Sigmoid colon (tissue), 7 donors: ENCODE measurements around the gene CNTROB. TPM values are rescaled to one million over a fixed set of nuclear protein-coding genes. Genes with fewer than 3 reads are reported as not detected.

Experiments
- DNase-seq: peaks from one replicate; pipeline ENCODE4 v3.0.0-alpha.2; 2019
- H3K27ac ChIP-seq, 4 donors: fragments of 200-600 bp; sonication (generic); one replicate each; pipeline ENCODE4 v1.5.1; 2016 to 2019; ENCODE audit warnings: mild to moderate bottlenecking in 1 of 4
- H3K27me3 ChIP-seq, 3 donors: fragments of 200-600 bp; sonication (generic); one replicate each; pipeline ENCODE4 v1.5.1; 2019; ENCODE audit warnings: mild to moderate bottlenecking in 1 of 3
- H3K36me3 ChIP-seq, 4 donors: fragments of 200-600 bp; sonication (generic); one replicate each; pipeline ENCODE4 v1.5.1; 2016 to 2019
- H3K4me1 ChIP-seq, 4 donors: fragments of 200-600 bp; sonication (generic); one replicate each; pipeline ENCODE4 v1.5.1; 2017 to 2019
- H3K4me3 ChIP-seq, 4 donors: fragments of 200-600 bp; sonication (generic); one replicate each; pipeline ENCODE4 v1.5.1; 2017 to 2019; ENCODE audit warnings: mild to moderate bottlenecking in 2 of 4, moderate library complexity in 1 of 4
- H3K9me3 ChIP-seq, 4 donors: fragments of 200-600 bp in 3 of 4; sonication (generic) in 3 of 4; one replicate each; pipeline versions ENCODE4 v1.5.1 to v1.6.1; 2013 to 2019
- EP300 ChIP-seq, 4 donors: sonication (generic); formaldehyde crosslinking; IDR thresholded peaks; one replicate each; pipeline ENCODE4 v1.6.1; 2017; ENCODE audit warnings: antibody characterized with exemption in 4 of 4
- POLR2A ChIP-seq, 2 donors: fragments of 450-650 bp; IDR thresholded peaks; one replicate each; pipeline ENCODE4 v1.6.1; 2016; ENCODE audit warnings: antibody characterized with exemption in 2 of 2, mild to moderate bottlenecking in 2 of 2, moderate library complexity in 2 of 2
- POLR2AphosphoS5 ChIP-seq, 4 donors: sonication (generic); formaldehyde crosslinking; IDR thresholded peaks; one replicate each; pipeline ENCODE4 v1.6.1; 2017; ENCODE audit warnings: antibody characterized with exemption in 4 of 4
- WGBS, 2 donors: extraction: QIAGEN DNeasy Blood & Tissue Kit; methylation state at CpG; one replicate each; pipeline ENCODE4 v1.1.7; 2013; 5-methylcytosine and 5-hydroxymethylcytosine counted together
- intact Hi-C: fragments of 100-400 bp; cut with DNase I; formaldehyde crosslinking; loops from one replicate; pipeline ENCODE4 v1.15.1; 2023
- polyA plus RNA-seq, 3 donors: library from polyadenylated mRNA; stranded (reverse); fragments of 200-250 nt; gene quantifications; one replicate each; pipeline ENCODE4 v1.2.3, GENCODE V29; 2013
- total RNA-seq, 4 donors: library from RNA; depleted of rRNA; stranded (reverse); fragments of >200 nt; gene quantifications; one replicate each; pipeline ENCODE4 v1.1.0, GENCODE V29; 2016
- TF ChIP-seq, protein P1 (sequence below), 4 experiments: fragments of 450-650 bp in 3 of 4; fragments of 200-600 bp in 1 of 4; IDR thresholded peaks; one replicate each; pipeline ENCODE4 v1.5.1; 2016 to 2019; ENCODE audit warnings: antibody characterized with exemption in 4 of 4, mild to moderate bottlenecking in 3 of 4, moderate library complexity in 2 of 4
- donor health status: healthy with polysubstance abuse.
- donor health status: Bipolar disorder and iron deficiency.
- donor health status: healthy.

CNTROB gene
- total and polyA plus RNA-seq, 7 donors, result 11.8 to 40.4 (median 20.6) TPM

DNA sequence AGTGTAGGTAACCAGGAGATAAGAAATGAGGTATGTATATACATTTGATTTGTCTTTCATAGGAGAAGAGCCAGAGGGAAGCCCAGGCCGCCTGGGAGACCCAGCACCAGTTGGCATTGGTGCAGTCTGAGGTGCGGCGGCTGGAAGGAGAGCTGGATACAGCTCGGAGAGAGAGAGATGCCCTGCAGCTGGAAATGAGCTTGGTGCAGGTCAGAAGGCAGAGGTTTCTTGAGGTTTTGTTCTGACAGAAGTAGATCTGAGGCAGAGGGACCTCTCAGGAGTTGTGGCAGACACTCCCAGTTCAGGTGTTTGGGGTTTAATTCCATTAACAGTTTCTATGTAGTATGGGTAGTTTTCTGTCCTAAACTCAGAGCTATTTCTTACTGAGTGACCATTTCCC lies 8.0 kb downstream of the CNTROB start:
- Histone ChIP-seq H3K36me3 (peaks cover 19 to 93% (median 35%) of the 10 kb centered on the region in 4 donors), H3K9me3 (no peaks in the 10 kb centered on the region), H3K4me3 (no peak overlapping the region)

DNA sequence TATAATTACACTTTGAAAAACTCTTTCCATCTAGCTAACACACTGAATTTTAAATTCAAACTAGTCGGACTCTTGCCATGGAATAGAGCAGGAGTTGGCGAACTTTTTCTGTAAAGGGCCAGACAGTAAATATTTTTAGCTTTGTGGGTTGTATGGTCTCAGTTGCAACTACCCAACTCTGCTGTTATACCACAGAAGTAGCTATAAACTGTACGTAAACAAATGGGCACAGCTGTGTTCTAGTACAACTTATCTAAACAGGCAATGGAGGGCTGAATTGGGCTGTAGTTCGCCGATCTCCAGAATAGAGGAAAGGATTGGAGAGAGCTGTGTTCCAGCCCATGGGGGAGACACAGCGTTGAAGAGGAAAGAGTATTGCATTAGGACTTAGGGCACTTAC lies 8.7 kb downstream of the CNTROB start:
- Histone ChIP-seq H3K4me1 (peaks cover 0 to 5% (median 0%) of the 10 kb centered on the region in 4 donors), H3K36me3 (peaks cover 22 to 95% (median 38%) of the 10 kb centered on the region in 4 donors), H3K27me3 (no peaks in the 10 kb centered on the region), H3K4me3 (no peak overlapping the region), H3K27ac (no peak overlapping the region), H3K9me3 (no peaks in the 10 kb centered on the region)
- intact Hi-C loops, result loop anchor here (5.0 kb wide), 1 partner anchor 42 kb away; no protein-coding TSS in a partner anchor
- 89% methylated on average over 6 of the region's 6 CpGs for WGBS, 2 donors
- no peak for TF ChIP-seq POLR2AphosphoS5 (IDR thresholded peaks at IDR 0.05)
- no peak for TF ChIP-seq EP300 (IDR thresholded peaks at IDR 0.05)
- TF ChIP-seq, protein P1, sequence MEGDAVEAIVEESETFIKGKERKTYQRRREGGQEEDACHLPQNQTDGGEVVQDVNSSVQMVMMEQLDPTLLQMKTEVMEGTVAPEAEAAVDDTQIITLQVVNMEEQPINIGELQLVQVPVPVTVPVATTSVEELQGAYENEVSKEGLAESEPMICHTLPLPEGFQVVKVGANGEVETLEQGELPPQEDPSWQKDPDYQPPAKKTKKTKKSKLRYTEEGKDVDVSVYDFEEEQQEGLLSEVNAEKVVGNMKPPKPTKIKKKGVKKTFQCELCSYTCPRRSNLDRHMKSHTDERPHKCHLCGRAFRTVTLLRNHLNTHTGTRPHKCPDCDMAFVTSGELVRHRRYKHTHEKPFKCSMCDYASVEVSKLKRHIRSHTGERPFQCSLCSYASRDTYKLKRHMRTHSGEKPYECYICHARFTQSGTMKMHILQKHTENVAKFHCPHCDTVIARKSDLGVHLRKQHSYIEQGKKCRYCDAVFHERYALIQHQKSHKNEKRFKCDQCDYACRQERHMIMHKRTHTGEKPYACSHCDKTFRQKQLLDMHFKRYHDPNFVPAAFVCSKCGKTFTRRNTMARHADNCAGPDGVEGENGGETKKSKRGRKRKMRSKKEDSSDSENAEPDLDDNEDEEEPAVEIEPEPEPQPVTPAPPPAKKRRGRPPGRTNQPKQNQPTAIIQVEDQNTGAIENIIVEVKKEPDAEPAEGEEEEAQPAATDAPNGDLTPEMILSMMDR (IDR thresholded peaks at IDR 0.05), result no peak
- no peak for DNase-seq

More for the DNA sequence above, 8.0 kb downstream of the CNTROB start:
- Histone ChIP-seq H3K4me1 (peaks cover 0 to 11% (median 2%) of the 10 kb centered on the region in 4 donors), H3K27me3 (no peaks in the 10 kb centered on the region), H3K27ac (no peak overlapping the region)
- intact Hi-C loops, result loop anchor here (5.0 kb wide), 1 partner anchor 42 kb away; no protein-coding TSS in a partner anchor
- TF ChIP-seq POLR2AphosphoS5 (IDR thresholded peaks at IDR 0.05) (no peak), EP300 (IDR thresholded peaks at IDR 0.05) (no peak), POLR2A (IDR thresholded peaks at IDR 0.05) (no peak)
- TF ChIP-seq, protein P1 (IDR thresholded peaks at IDR 0.05), result no peak
- 95 to 96% methylated on average over 4 of the region's 4 CpGs for WGBS, 2 donors
- DNase-seq, result no peak

DNA sequence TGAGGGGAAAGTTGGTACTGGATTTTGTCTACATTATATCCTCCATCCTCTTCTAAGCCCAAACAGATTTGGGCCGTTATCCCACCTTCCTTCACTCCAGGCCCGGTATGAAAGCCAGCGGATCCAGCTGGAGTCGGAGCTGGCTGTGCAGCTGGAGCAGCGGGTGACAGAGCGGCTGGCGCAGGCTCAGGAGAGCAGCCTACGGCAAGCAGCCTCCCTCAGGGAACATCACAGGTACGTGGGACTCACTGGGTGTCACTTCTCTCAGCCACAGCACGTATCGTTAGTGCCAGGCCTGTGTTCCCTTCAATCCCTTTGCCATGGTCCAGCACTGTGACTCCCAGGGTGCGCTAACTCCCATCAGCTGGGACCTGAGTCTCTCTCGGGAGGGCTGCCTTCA lies 11.3 kb downstream of the CNTROB start:
- Histone ChIP-seq H3K27me3 (no peaks in the 10 kb centered on the region), H3K9me3 (no peaks in the 10 kb centered on the region), H3K4me1 (no peaks in the 10 kb centered on the region), H3K4me3 (no peak overlapping the region), H3K36me3 (peaks cover 22 to 95% (median 55%) of the 10 kb centered on the region in 4 donors), H3K27ac (no peak overlapping the region)
- no peak for DNase-seq
- intact Hi-C loops, result loop anchor here (5.0 kb wide), 1 partner anchor 39 kb away; no protein-coding TSS in a partner anchor
- TF ChIP-seq EP300 (IDR thresholded peaks at IDR 0.05) (no peak), POLR2AphosphoS5 (IDR thresholded peaks at IDR 0.05) (no peak), POLR2A (IDR thresholded peaks at IDR 0.05) (no peak)
- TF ChIP-seq, protein P1 (IDR thresholded peaks at IDR 0.05), result no peak
- 92% methylated on average over 13 of the region's 13 CpGs for WGBS, 2 donors

DNA sequence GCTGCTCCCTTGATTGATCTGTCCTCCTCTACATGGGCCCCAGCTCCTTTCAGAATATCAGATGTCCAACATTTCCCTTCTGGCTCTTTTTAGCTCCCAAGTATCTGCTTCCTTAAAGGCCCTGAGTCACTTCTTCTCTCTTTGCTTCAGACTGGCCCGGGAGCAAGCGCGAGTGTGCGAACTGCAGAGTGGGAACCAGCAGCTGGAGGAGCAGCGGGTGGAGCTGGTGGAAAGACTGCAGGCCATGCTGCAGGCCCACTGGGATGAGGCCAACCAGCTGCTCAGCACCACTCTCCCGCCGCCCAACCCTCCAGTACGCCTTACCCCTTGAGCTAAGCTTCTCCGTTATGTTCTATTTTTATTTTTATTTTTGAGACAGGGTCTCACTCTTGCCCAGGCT lies 12.3 kb downstream of the CNTROB start:
- Histone ChIP-seq H3K27me3 (no peaks in the 10 kb centered on the region), H3K27ac (no peak overlapping the region), H3K36me3 (peaks cover 29 to 95% (median 62%) of the 10 kb centered on the region in 4 donors), H3K4me3 (no peak overlapping the region), H3K9me3 (no peaks in the 10 kb centered on the region), H3K4me1 (no peaks in the 10 kb centered on the region)
- no peak for TF ChIP-seq EP300 (IDR thresholded peaks at IDR 0.05)
- TF ChIP-seq, protein P1 (IDR thresholded peaks at IDR 0.05), result no peak
- no peak for TF ChIP-seq POLR2AphosphoS5 (IDR thresholded peaks at IDR 0.05)
- TF ChIP-seq POLR2A (IDR thresholded peaks at IDR 0.05), result no peak
- intact Hi-C loops, result loop anchor here (5.0 kb wide), 1 partner anchor 38 kb away; no protein-coding TSS in a partner anchor
- DNase-seq, result no peak
- 93 to 97% methylated on average over 9 of the region's 9 CpGs for WGBS, 2 donors

DNA sequence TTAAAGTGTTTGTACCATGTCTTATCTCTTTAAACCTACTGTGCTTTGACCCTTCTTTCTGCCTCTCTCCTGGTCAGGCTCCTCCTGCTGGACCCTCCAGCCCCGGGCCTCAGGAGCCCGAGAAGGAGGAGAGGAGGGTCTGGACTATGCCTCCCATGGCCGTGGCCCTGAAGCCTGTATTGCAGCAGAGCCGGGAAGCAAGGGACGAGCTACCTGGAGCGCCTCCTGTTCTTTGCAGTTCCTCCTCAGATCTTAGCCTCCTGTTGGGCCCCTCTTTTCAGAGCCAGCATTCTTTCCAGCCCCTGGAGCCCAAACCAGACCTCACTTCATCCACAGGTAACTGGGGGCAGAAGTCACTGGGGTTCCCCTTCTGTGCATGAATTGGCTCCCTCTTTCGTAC lies 13.6 kb downstream of the CNTROB start:
- whole genome bisulfite sequencing, 2 donors, result 90 to 94% methylated on average over 7 of the region's 7 CpGs
- Histone ChIP-seq H3K27ac (no peak overlapping the region), H3K27me3 (no peaks in the 10 kb centered on the region), H3K36me3 (peaks cover 23 to 88% (median 57%) of the 10 kb centered on the region in 4 donors), H3K4me3 (no peak overlapping the region), H3K9me3 (no peaks in the 10 kb centered on the region), H3K4me1 (no peaks in the 10 kb centered on the region)
- intact Hi-C loops, result no loop called here
- TF ChIP-seq POLR2A (IDR thresholded peaks at IDR 0.05), result no peak
- TF ChIP-seq, protein P1 (IDR thresholded peaks at IDR 0.05), result no peak
- TF ChIP-seq EP300 (IDR thresholded peaks at IDR 0.05), result no peak
- no peak for TF ChIP-seq POLR2AphosphoS5 (IDR thresholded peaks at IDR 0.05)
- no peak for DNase-seq
